Transverse colon (tissue), 4 donors: ENCODE measurements around the gene FAM217A.

ENCODE experiments used
- POLR2AphosphoS5 ChIP-seq, 3 donors: sonication (generic); formaldehyde crosslinking; IDR thresholded peaks; one replicate each; pipeline ENCODE4 v1.6.1; 2016; ENCODE audit warnings: antibody characterized with exemption in 3 of 3
- TF ChIP-seq, protein P1 (sequence below), 5 experiments: fragments of 200-600 bp in 3 of 5; fragments of 450-650 bp in 2 of 5; sonication (generic) in 3 of 5; IDR thresholded peaks; 1 replicate in 2 of 5; 2 replicates in 3 of 5; pipeline ENCODE4 v1.5.1; 2016 to 2017; ENCODE audit warnings: antibody characterized with exemption in 5 of 5, inconsistent platforms in 3 of 5, mild to moderate bottlenecking in 2 of 5, moderate library complexity in 1 of 5

DNA sequence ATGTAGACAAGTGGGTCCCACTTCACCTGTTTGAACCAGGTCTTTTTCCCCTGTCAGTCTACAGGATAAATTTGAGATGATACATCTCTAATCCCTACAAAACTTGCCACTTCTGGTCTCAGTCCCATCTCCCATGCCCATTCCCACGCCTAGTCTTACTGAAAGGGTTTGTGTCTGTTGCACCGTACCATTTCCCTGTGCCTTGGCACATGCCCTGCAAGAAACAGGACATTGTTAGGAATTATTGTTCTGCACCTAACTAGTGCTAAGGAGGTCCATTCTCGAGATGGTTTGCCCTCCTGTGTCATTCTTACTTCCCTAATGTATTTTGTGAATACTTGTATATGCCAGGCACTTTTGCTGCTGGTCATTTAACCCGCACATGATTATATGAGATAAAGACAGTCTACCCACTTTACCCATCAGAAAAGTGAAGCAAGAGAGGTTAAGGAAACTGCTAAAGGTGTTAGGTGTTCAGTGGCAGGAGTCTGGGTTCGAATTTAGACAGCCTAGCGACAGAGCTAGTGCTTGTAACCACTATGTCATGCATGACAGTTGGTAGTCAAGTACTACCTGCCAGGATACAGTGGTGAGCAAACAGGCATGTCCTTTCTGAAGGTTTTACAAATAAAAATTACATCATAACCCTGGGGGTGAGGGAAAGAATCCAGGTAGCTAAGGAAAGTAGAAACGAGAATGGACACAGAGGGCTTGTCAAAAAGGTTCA lies 12.7 kb downstream of the FAM217A start:
- TF ChIP-seq, protein P1, sequence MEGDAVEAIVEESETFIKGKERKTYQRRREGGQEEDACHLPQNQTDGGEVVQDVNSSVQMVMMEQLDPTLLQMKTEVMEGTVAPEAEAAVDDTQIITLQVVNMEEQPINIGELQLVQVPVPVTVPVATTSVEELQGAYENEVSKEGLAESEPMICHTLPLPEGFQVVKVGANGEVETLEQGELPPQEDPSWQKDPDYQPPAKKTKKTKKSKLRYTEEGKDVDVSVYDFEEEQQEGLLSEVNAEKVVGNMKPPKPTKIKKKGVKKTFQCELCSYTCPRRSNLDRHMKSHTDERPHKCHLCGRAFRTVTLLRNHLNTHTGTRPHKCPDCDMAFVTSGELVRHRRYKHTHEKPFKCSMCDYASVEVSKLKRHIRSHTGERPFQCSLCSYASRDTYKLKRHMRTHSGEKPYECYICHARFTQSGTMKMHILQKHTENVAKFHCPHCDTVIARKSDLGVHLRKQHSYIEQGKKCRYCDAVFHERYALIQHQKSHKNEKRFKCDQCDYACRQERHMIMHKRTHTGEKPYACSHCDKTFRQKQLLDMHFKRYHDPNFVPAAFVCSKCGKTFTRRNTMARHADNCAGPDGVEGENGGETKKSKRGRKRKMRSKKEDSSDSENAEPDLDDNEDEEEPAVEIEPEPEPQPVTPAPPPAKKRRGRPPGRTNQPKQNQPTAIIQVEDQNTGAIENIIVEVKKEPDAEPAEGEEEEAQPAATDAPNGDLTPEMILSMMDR (IDR thresholded peaks at IDR 0.05) = no peak
- TF ChIP-seq POLR2AphosphoS5 (IDR thresholded peaks at IDR 0.05) = no peak
